WERI-Rb-1 (cell line): ENCODE measurements around the gene HIGD1A.
A peak's percentile ranks its signal among the peaks of the same experiment; 100 is the strongest.

Source experiments
- DNase-seq: peaks from one replicate; pipeline ENCODE4 v3.0.0-alpha.2; 2020
- H3K27ac ChIP-seq: fragments of 250-450 bp; sonication (Bioruptor Pico); 2 replicates; pipeline ENCODE4 v1.5.1; 2020; ENCODE audit warnings: mild to moderate bottlenecking, moderate library complexity
- H3K27me3 ChIP-seq: fragments of 250-450 bp; sonication (Bioruptor Pico); 2 replicates; pipeline ENCODE4 v1.5.1; 2021; ENCODE audit warnings: mild to moderate bottlenecking, low read depth, moderate library complexity; ENCODE audit not compliant: insufficient read depth, severe bottlenecking
- H3K36me3 ChIP-seq: fragments of 250-450 bp; sonication (Bioruptor Pico); 2 replicates; pipeline ENCODE4 v1.5.1; 2020; ENCODE audit warnings: mild to moderate bottlenecking, moderate library complexity
- H3K4me3 ChIP-seq: 2 replicates; pipeline ENCODE4 v1.5.1; 2011; ENCODE audit warnings: low read depth, mild to moderate bottlenecking, control low read depth, low read length
- H3K9me3 ChIP-seq: fragments of 250-450 bp; sonication (Bioruptor Pico); 2 replicates; pipeline ENCODE4 v1.5.1; 2021; ENCODE audit warnings: mild to moderate bottlenecking, moderate library complexity; ENCODE audit not compliant: severe bottlenecking
- CTCF ChIP-seq: IDR thresholded peaks from 2 replicates; pipeline ENCODE4 v1.5.1; 2011; ENCODE audit warnings: low read depth, mild to moderate bottlenecking, control low read depth, inconsistent platforms, low read length

Gene HIGD1A

GRCh38 chr3:42752441-42752840 lies 51.8 kb downstream of the HIGD1A start:
- H3K27me3 ChIP-seq = no peaks in the 10 kb centered on the region
- no peak for DNase-seq
- H3K27ac ChIP-seq = no peak overlapping the region
- no peaks in the 10 kb centered on the region for H3K9me3 ChIP-seq
- H3K36me3 ChIP-seq = no peaks in the 10 kb centered on the region
- no peak for TF ChIP-seq CTCF
- no peak overlapping the region for H3K4me3 ChIP-seq

- no peak for TF ChIP-seq CTCF
- H3K4me3 ChIP-seq = no peak overlapping the region
- H3K27ac ChIP-seq = no peak overlapping the region
- no peaks in the 10 kb centered on the region for H3K9me3 ChIP-seq
- no peak for DNase-seq
- H3K36me3 ChIP-seq = no peaks in the 10 kb centered on the region
- no peaks in the 10 kb centered on the region for H3K27me3 ChIP-seq
Measured at GRCh38 chr3:42751609-42752008, 52.7 kb downstream of the HIGD1A start.

- Histone ChIP-seq H3K9me3 (no peaks in the 10 kb centered on the region), H3K27me3 (no peaks in the 10 kb centered on the region), H3K36me3 (no peaks in the 10 kb centered on the region), H3K4me3 (no peak overlapping the region), H3K27ac (no peak overlapping the region)
- DNase-seq = no peak
- no peak for TF ChIP-seq CTCF
Measured at GRCh38 chr3:42750834-42751233, 53.5 kb downstream of the HIGD1A start.

- TF ChIP-seq CTCF = peak; percentile 69
- Histone ChIP-seq H3K27me3 (no peaks in the 10 kb centered on the region), H3K4me3 (no peak overlapping the region), H3K9me3 (no peaks in the 10 kb centered on the region), H3K27ac (no peak overlapping the region), H3K36me3 (no peaks in the 10 kb centered on the region)
- no peak for DNase-seq
Measured at GRCh38 chr3:42749753-42750231, 54.5 kb downstream of the HIGD1A start.

- H3K4me3 ChIP-seq = no peak overlapping the region
- H3K9me3 ChIP-seq = no peaks in the 10 kb centered on the region
- H3K27me3 ChIP-seq = no peaks in the 10 kb centered on the region
- no peak overlapping the region for H3K27ac ChIP-seq
- no peak for DNase-seq
- H3K36me3 ChIP-seq = no peaks in the 10 kb centered on the region
- TF ChIP-seq CTCF = no peak
Measured at GRCh38 chr3:42749025-42749752, 55.1 kb downstream of the HIGD1A start.

- Histone ChIP-seq H3K27me3 (no peaks in the 10 kb centered on the region), H3K9me3 (no peaks in the 10 kb centered on the region), H3K4me3 (no peak overlapping the region), H3K36me3 (no peaks in the 10 kb centered on the region), H3K27ac (no peak overlapping the region)
- no peak for TF ChIP-seq CTCF
- DNase-seq = no peak
Measured at GRCh38 chr3:42747581-42747980, 56.7 kb downstream of the HIGD1A start.
